Glomerular endothelial cell (primary cell): ENCODE measurements around the gene PPP1R15B. TPM values are rescaled to one million over a fixed set of nuclear protein-coding genes. Genes with fewer than 3 reads are reported as not detected.

Experiments used
- total RNA-seq: library from RNA; depleted of rRNA; stranded (reverse); fragments of >200 nt; gene quantifications from 2 replicates; pipeline ENCODE4 v1.2.3, GENCODE V29; 2015

Gene PPP1R15B
- total RNA-seq, 1 donor from 2014 or later: 36.2 TPM

Other genes with a start within 250 kb of the PPP1R15B start
- gene REN, start 245.5 kb downstream of the PPP1R15B start, total RNA-seq: 0.10 and 0.29 TPM in 2 replicates
- gene KISS1, start 215.3 kb downstream of the PPP1R15B start, total RNA-seq: 8.0 TPM in 1 of 2 replicates, not detected in the other
- gene GOLT1A, start 197.8 kb downstream of the PPP1R15B start, total RNA-seq: not detected in 2 replicates
- 0.93 and 1.9 TPM in 2 replicates for gene PLEKHA6, start 51.9 kb downstream of the PPP1R15B start, total RNA-seq
- 32.7 and 77.1 TPM in 2 replicates for gene PIK3C2B, start 83.0 kb upstream of the PPP1R15B start, total RNA-seq
- gene MDM4, start 104.6 kb upstream of the PPP1R15B start, total RNA-seq: 6.7 and 28.9 TPM in 2 replicates